ENCODE results near the gene MTMR1. TPM values are rescaled to one million over a fixed set of nuclear protein-coding genes. Genes with fewer than 3 reads are reported as not detected.

The MTMR1 gene
- polyA plus RNA-seq, 2 of the 4 experiments (the other 2 are of a cell fraction): 17.3 to 28.3 TPM

- DNase-seq (ENCODE audit: low read depth in 1 of 2, low spot score in 1 of 2) (no peak), ATAC-seq (no peak), FAIRE-seq (no peak)
- no peaks in the 10 kb centered on the region for H3K4me1 ChIP-seq
- no peak overlapping the region for H3K27ac ChIP-seq
- TF ChIP-seq HES2 (IDR thresholded peaks at IDR 0.05) (no peak), RNF2 (IDR thresholded peaks at IDR 0.05; ENCODE audit: borderline replicate concordance, low read depth) (no peak), RAD21 (conservative IDR thresholded peaks at IDR 0.05 in 1 of 2, IDR thresholded peaks at IDR 0.05 in 1 of 2) (no peak), RFX5 (IDR thresholded peaks at IDR 0.05) (no peak), NPAS2 (CRISPR knock-in tag; IDR thresholded peaks at IDR 0.05; ENCODE audit: borderline replicate concordance) (no peak), FOSB (CRISPR knock-in tag; IDR thresholded peaks at IDR 0.05) (no peak), EHF (CRISPR knock-in tag; IDR thresholded peaks at IDR 0.05) (no peak), FOSL2 (IDR thresholded peaks at IDR 0.05) (no peak), FOSL2 (CRISPR knock-in tag; IDR thresholded peaks at IDR 0.05) (no peak), NR3C1 (IDR thresholded peaks at IDR 0.05) (no peak), MAFK (IDR thresholded peaks at IDR 0.05; ENCODE audit: partially characterized antibody) (no peak), EP300 (IDR thresholded peaks at IDR 0.05) (no peak), HEYL (CRISPR knock-in tag; IDR thresholded peaks at IDR 0.05) (no peak)
- TF ChIP-seq, protein P1, sequence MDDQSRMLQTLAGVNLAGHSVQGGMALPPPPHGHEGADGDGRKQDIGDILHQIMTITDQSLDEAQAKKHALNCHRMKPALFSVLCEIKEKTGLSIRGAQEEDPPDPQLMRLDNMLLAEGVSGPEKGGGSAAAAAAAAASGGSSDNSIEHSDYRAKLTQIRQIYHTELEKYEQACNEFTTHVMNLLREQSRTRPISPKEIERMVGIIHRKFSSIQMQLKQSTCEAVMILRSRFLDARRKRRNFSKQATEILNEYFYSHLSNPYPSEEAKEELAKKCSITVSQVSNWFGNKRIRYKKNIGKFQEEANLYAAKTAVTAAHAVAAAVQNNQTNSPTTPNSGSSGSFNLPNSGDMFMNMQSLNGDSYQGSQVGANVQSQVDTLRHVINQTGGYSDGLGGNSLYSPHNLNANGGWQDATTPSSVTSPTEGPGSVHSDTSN (IDR thresholded peaks at IDR 0.05): no peak
- no peak overlapping the region for H3K4me2 ChIP-seq
- POLR2A ChIA-PET: no interaction called here
- H3K4me3 ChIP-seq: no peak overlapping the region
- CTCF ChIA-PET: interaction anchor here (1.0 to 1.3 kb wide), 2 partner anchors 34 to 35 kb away, joined by 3 to 4 read pairs; no protein-coding TSS in a partner anchor
- 62% methylated on average over 1 of the region's 1 CpG for WGBS (ENCODE audit: missing lambda C conversion rate)
- no peaks in the 10 kb centered on the region for H3K9me3 ChIP-seq
Observed at GRCh38 chrX:150806827-150807226, 113.6 kb downstream of the MTMR1 start.

GRCh38 chrX:150813922-150814321 lies 120.7 kb downstream of the MTMR1 start:
- FAIRE-seq (no peak), ATAC-seq (no peak), DNase-seq (ENCODE audit: low read depth in 1 of 2, low spot score in 1 of 2) (no peak)
- H3K4me1 ChIP-seq: no peaks in the 10 kb centered on the region
- no peak overlapping the region for H3K4me3 ChIP-seq
- no peaks in the 10 kb centered on the region for H3K9me3 ChIP-seq
- no peak overlapping the region for H3K4me2 ChIP-seq
- ChIA-PET CTCF (no interaction called here), POLR2A (no interaction called here)
- H3K27ac ChIP-seq: no peak overlapping the region
- TF ChIP-seq HES2 (IDR thresholded peaks at IDR 0.05) (no peak), GATA3 (IDR thresholded peaks at IDR 0.05; ENCODE audit: borderline replicate concordance) (no peak), ZC3H11A (IDR thresholded peaks at IDR 0.05) (no peak), RNF2 (IDR thresholded peaks at IDR 0.05; ENCODE audit: borderline replicate concordance, low read depth) (no peak), ZFP36 (IDR thresholded peaks at IDR 0.05; ENCODE audit: borderline replicate concordance, partially characterized antibody) (no peak), SREBF2 (IDR thresholded peaks at IDR 0.05) (no peak), ZNF302 (CRISPR knock-in tag; IDR thresholded peaks at IDR 0.05) (no peak), BCL3 (IDR thresholded peaks at IDR 0.05) (no peak), MYC (IDR thresholded peaks at IDR 0.05; ENCODE audit: borderline replicate concordance, low read length) (no peak), CHD2 (IDR thresholded peaks at IDR 0.05; ENCODE audit: low read length, partially characterized antibody) (no peak), RAD21 (conservative IDR thresholded peaks at IDR 0.05 in 1 of 2, IDR thresholded peaks at IDR 0.05 in 1 of 2) (no peak), HEYL (CRISPR knock-in tag; IDR thresholded peaks at IDR 0.05) (no peak)
- TF ChIP-seq, protein P2, sequence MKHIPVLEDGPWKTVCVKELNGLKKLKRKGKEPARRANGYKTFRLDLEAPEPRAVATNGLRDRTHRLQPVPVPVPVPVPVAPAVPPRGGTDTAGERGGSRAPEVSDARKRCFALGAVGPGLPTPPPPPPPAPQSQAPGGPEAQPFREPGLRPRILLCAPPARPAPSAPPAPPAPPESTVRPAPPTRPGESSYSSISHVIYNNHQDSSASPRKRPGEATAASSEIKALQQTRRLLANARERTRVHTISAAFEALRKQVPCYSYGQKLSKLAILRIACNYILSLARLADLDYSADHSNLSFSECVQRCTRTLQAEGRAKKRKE (CRISPR knock-in tag; IDR thresholded peaks at IDR 0.05; ENCODE audit: low read depth): no peak
- 94% methylated on average over 5 of the region's 5 CpGs for WGBS (ENCODE audit: missing lambda C conversion rate)

Other genes with a start within 250 kb of the MTMR1 start
- 8.5 and 9.0 TPM in 2 replicates for gene MTM1, start 124.8 kb upstream of the MTMR1 start, polyA plus RNA-seq (2011; rRNA removed)
- 6.5 to 8.5 TPM (median 8.2 TPM) in 3 replicates for gene MTM1, start 124.8 kb upstream of the MTMR1 start, polyA plus RNA-seq (2017; fragmentation: RNase III; extraction: RNeasy Plus Mini Kit Qiagen cat#74134 plus additional on column Dnase treatment)
- 65.3 and 66.5 TPM in 2 replicates for gene CD99L2, start 205.3 kb downstream of the MTMR1 start, polyA plus RNA-seq (2011; rRNA removed)
- 41.8 to 58.3 TPM (median 50.5 TPM) in 3 replicates for gene CD99L2, start 205.3 kb downstream of the MTMR1 start, polyA plus RNA-seq (2017; fragmentation: RNase III; extraction: RNeasy Plus Mini Kit Qiagen cat#74134 plus additional on column Dnase treatment)